GM12878 (cell line): ENCODE measurements around the gene KPNA5. TPM values are rescaled to one million over a fixed set of nuclear protein-coding genes. Genes with fewer than 3 reads are reported as not detected.

Experiments
- ATAC-seq: fragments of 200-7000 bp; cut with Tn5 transposase; 3 replicates; pipeline ENCODE4 v1.9.1; 2020; ENCODE audit warnings: mild to moderate bottlenecking, moderate library complexity
- BruUV-seq: library from RNA; stranded (reverse); fragments of 400-500 nt; replicated peaks from 2 replicates; lab custom pipeline; 2021; lab: Mats Ljungman, UMichigan
- CTCF ChIA-PET: fragments of 300-600 bp; sonication (Branson Sonifier 250); formaldehyde crosslinking; extraction: SDS; loops from one replicate; lab custom pipeline; 2021; ENCODE audit warnings: inconsistent platforms; lab: Yijun Ruan, JAX
- POLR2A ChIA-PET: fragments of 350-600 bp; formaldehyde crosslinking; extraction: SDS; loops from one replicate; lab custom pipeline; 2021; ENCODE audit warnings: inconsistent platforms; lab: Charles Lee
- RAD21 ChIA-PET: fragments of 300-600 bp; sonication (Branson Sonifier 250); formaldehyde crosslinking; loops from one replicate; lab custom pipeline; 2023; ENCODE audit warnings: antibody characterized with exemption; ENCODE audit not compliant: unreplicated experiment; lab: Charles Lee
- SMC1A ChIA-PET: fragments of 300-600 bp; sonication (Branson Sonifier 250); formaldehyde crosslinking; loops from one replicate; lab custom pipeline; 2023; ENCODE audit not compliant: unreplicated experiment, uncharacterized antibody; lab: Charles Lee
- DNase-seq: peaks from one replicate; pipeline ENCODE4 v3.0.0-alpha.2; 2011; ENCODE audit warnings: low read depth, low spot score
- FAIRE-seq: peaks from 3 replicates; lab custom pipeline; 2011; peaks lifted over from hg19 to GRCh38; lab: Jason Lieb, UNC
- H2AFZ ChIP-seq: 2 replicates; pipeline ENCODE4 v1.6.0; 2011; ENCODE audit warnings: low read depth, low read length, control low read depth; ENCODE audit not compliant: control insufficient read depth
- H3K27ac ChIP-seq: 2 replicates; pipeline ENCODE4 v1.5.1; 2011; ENCODE audit warnings: control low read depth; ENCODE audit not compliant: control insufficient read depth, insufficient read depth
- H3K27me3 ChIP-seq, 2 experiments: replicated peaks in 1 of 2; 2 replicates each; pipeline versions ENCODE4 v1.6.0 to v1.6.1; 2011; ENCODE audit warnings: low read length in 1 of 2; ENCODE audit not compliant: control insufficient read depth in 2 of 2, insufficient read depth in 2 of 2
- H3K36me3 ChIP-seq, 2 experiments: 2 replicates each; pipeline ENCODE4 v1.5.1; 2011; ENCODE audit warnings: low read length in 1 of 2; ENCODE audit not compliant: control insufficient read depth in 2 of 2, insufficient read depth in 2 of 2
- H3K4me1 ChIP-seq: 2 replicates; pipeline ENCODE4 v1.6.1; 2011; ENCODE audit warnings: mild to moderate bottlenecking, low read length, moderate library complexity, mixed read lengths; ENCODE audit not compliant: control insufficient read depth, insufficient read depth
- H3K4me2 ChIP-seq: 2 replicates; pipeline ENCODE4 v1.6.0; 2011; ENCODE audit warnings: control low read depth; ENCODE audit not compliant: control insufficient read depth, insufficient read depth
- H3K4me3 ChIP-seq: fragments of 200-600 bp; sonication (generic); 2 replicates; pipeline ENCODE4 v1.5.1; 2016
- H3K79me2 ChIP-seq: 2 replicates; pipeline ENCODE4 v1.6.0; 2011; ENCODE audit warnings: low read length; ENCODE audit not compliant: control insufficient read depth, insufficient read depth
- H3K9ac ChIP-seq: 2 replicates; pipeline ENCODE4 v1.8.0; 2011; ENCODE audit warnings: low read length, control low read depth, mixed read lengths; ENCODE audit not compliant: control insufficient read depth, insufficient read depth
- H3K9me3 ChIP-seq: replicated peaks from 3 replicates; pipeline ENCODE4 v1.5.1; 2011; ENCODE audit warnings: mild to moderate bottlenecking, low read length; ENCODE audit not compliant: control insufficient read depth, insufficient read depth
- H4K20me1 ChIP-seq: 2 replicates; pipeline ENCODE4 v1.6.0; 2011; ENCODE audit not compliant: control insufficient read depth, insufficient read depth
- BRCA1 ChIP-seq: IDR thresholded peaks from 2 replicates; pipeline ENCODE4 v1.6.1; 2011; ENCODE audit warnings: low read depth, low read length, improper control_type of control experiment
- CEBPB ChIP-seq, 2 experiments: fragments of 150-350 bp in 1 of 2; IDR thresholded peaks; 2 replicates each; pipeline ENCODE4 v1.6.1; 2012 to 2014; ENCODE audit warnings: low read depth in 2 of 2, low read length in 2 of 2, borderline replicate concordance in 1 of 2, inconsistent platforms in 1 of 2
- CEBPZ ChIP-seq: fragments of 150-350 bp; IDR thresholded peaks from 2 replicates; pipeline ENCODE4 v1.6.1; 2016; ENCODE audit warnings: low read depth, low read length
- EZH2 ChIP-seq: IDR thresholded peaks from 2 replicates; pipeline ENCODE4 v1.6.1; 2012; ENCODE audit warnings: low read depth, mild to moderate bottlenecking, control low read depth, inconsistent platforms, low read length, borderline replicate concordance; ENCODE audit not compliant: control insufficient read depth
- FOS ChIP-seq: IDR thresholded peaks from 3 replicates; pipeline ENCODE4 v1.6.1; 2011; ENCODE audit warnings: borderline replicate concordance; ENCODE audit not compliant: insufficient read length; ENCODE audit errors: extremely low read depth
- GATAD2B ChIP-seq: fragments of 450-650 bp; conservative IDR thresholded peaks from 2 replicates; pipeline ENCODE4 v1.6.1; 2017; ENCODE audit warnings: low read depth, mild to moderate bottlenecking, moderate library complexity
- HCFC1 ChIP-seq: fragments of 150-350 bp; IDR thresholded peaks from 2 replicates; pipeline ENCODE4 v1.6.1; 2014; ENCODE audit warnings: low read length
- HDAC2 ChIP-seq: fragments of 200-600 bp; sonication (generic); IDR thresholded peaks from 2 replicates; pipeline ENCODE4 v1.6.1; 2017
- HDAC6 ChIP-seq: fragments of 200-600 bp; sonication (generic); IDR thresholded peaks from one replicate; pipeline ENCODE4 v1.8.0; 2017; ENCODE audit warnings: antibody characterized with exemption; ENCODE audit not compliant: unreplicated experiment
- LARP7 ChIP-seq: fragments of 450-650 bp; IDR thresholded peaks from 2 replicates; pipeline ENCODE4 v1.6.1; 2017; ENCODE audit warnings: mild to moderate bottlenecking
- POLR2AphosphoS2 ChIP-seq: IDR thresholded peaks from 2 replicates; pipeline ENCODE4 v1.6.1; 2011; ENCODE audit warnings: low read depth, mild to moderate bottlenecking, low read length, improper control_type of control experiment, moderate library complexity
- STAT1 ChIP-seq: fragments of 450-650 bp; conservative IDR thresholded peaks from 2 replicates; pipeline ENCODE4 v1.6.1; 2014; ENCODE audit warnings: antibody characterized with exemption, mild to moderate bottlenecking
- TCF7 ChIP-seq: IDR thresholded peaks from 2 replicates; pipeline ENCODE4 v1.6.1; 2014; ENCODE audit warnings: antibody characterized with exemption, borderline replicate concordance
- WGBS: methylation state at CpG from one replicate; pipeline ENCODE4 v1.1.6; 2016; ENCODE audit warnings: low lambda C conversion rate; ENCODE audit not compliant: insufficient replicate concordance, insufficient coverage; ENCODE audit errors: missing lambda C conversion rate; 5-methylcytosine and 5-hydroxymethylcytosine counted together
- in situ Hi-C: fragments of 300-500 bp; cut with MboI; formaldehyde crosslinking; loops from 9 replicates; pipeline ENCODE4 v1.14.3; 2018; ENCODE audit warnings: mixed read lengths
- intact Hi-C: fragments of 100-400 bp; cut with micrococcal nuclease; formaldehyde crosslinking; loops from one replicate; pipeline ENCODE4 v1.14.2; 2022; ENCODE audit not compliant: unreplicated experiment
- polyA plus RNA-seq, 11 experiments: library from polyadenylated mRNA; depleted of rRNA in 4 of 11; unstranded in 6 of 11; stranded (reverse) in 5 of 11; fragments of >200 nt; fragmentation: Nextera tagmentation in 4 of 11; fragmentation: Illumina TruSeq in 1 of 11; extraction: Ambion mirVana in 4 of 11; extraction: Trizol in 1 of 11; gene quantifications; 1 replicate in 1 of 11; 2 replicates in 10 of 11; pipeline versions ENCODE4 v1.2.1 to v1.2.3, GENCODE V29; 2011 to 2016; ENCODE audit warnings: inconsistent platforms in 2 of 11, missing spikeins in 2 of 11, low read depth in 1 of 11
- total RNA-seq, 4 experiments: library from RNA; depleted of rRNA in 3 of 4; stranded (reverse); fragments of >200 nt in 3 of 4; fragmentation: Illumina TruSeq in 1 of 4; extraction: Trizol in 1 of 4; gene quantifications; 2 replicates each; pipeline versions ENCODE4 v1.2.1 to v1.2.3, GENCODE V29; 2013 to 2021
- TF ChIP-seq, protein P1 (sequence below): fragments of 450-650 bp; IDR thresholded peaks from 2 replicates; pipeline ENCODE4 v1.6.1; 2017; ENCODE audit warnings: mild to moderate bottlenecking, moderate library complexity
- TF ChIP-seq, protein P2 (sequence below): fragments of 450-650 bp; IDR thresholded peaks from 2 replicates; pipeline ENCODE4 v1.6.1; 2017; ENCODE audit warnings: mild to moderate bottlenecking, low read depth, inconsistent platforms; ENCODE audit not compliant: poor library complexity, severe bottlenecking

Gene KPNA5
- total and polyA plus RNA-seq, 10 of the 15 experiments (the other 5 are each of a cell fraction or from before 2014, with no cell fraction given), result 1.9 to 7.6 (median 4.5) TPM

DNA sequence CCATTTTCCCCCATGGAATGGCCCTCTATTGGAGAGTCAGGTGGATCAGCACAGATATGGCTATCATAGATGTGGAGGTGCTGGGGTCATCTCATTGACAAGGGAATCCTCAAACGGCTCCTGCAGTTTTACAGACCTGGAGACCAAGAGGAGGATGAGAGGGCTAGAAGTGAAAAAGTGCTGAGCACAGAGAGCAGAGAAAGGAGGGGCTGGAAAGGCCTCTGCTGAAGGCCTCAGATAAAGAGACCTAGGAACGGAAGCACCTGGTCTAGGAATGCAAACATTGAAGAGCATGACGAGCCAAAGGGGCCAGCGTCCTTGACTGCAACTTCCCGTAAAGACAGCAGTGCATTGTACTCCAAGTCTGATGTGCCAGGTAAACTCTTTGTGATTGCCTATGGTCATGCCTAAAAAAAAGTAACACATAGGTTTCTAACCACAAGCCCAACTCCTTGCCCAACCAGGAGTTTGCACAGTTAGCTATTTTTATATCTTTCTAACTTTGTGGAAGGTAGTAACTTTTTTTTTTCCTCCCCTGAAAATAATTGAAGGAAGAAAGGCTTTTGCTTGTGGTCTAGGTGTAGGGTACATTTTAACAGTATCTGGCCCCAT lies 49.5 kb upstream of the KPNA5 start:
- ATAC-seq (no peak), FAIRE-seq (no peak), DNase-seq (no peak)
- Histone ChIP-seq H3K27me3 (no peaks in the 10 kb centered on the region), H3K79me2 (no peaks in the 10 kb centered on the region), H3K4me3 (no peak overlapping the region), H4K20me1 (no peaks in the 10 kb centered on the region), H3K4me1 (no peaks in the 10 kb centered on the region), H3K27ac (no peak overlapping the region), H3K9me3 (no peaks in the 10 kb centered on the region), H3K9ac (no peak overlapping the region), H3K4me2 (no peak overlapping the region), H3K36me3 (peaks cover 2 to 3% of the 10 kb centered on the region in 2 experiments; a peak in 3 of 4 replicates), H2AFZ (no peak overlapping the region; the same call in 1 of the 2 replicates)
- ChIA-PET POLR2A (no interaction called here), RAD21 (no interaction called here), CTCF (interaction anchor here (1.4 to 1.7 kb wide), 2 partner anchors 10 to 12 kb away, joined by 4 to 5 read pairs; no protein-coding TSS in a partner anchor), SMC1A (interaction anchor here (1.1 kb wide), 1 partner anchor 90 kb away, joined by 3 read pairs; no protein-coding TSS in a partner anchor)
- in situ Hi-C loops (no loop called here), intact Hi-C loops (no loop called here)
- WGBS, result 76% methylated on average over 5 of the region's 5 CpGs
- no TSS peak for BruUV-seq
- TF ChIP-seq LARP7, result no peak
- TF ChIP-seq BRCA1, result no peak
- TF ChIP-seq HDAC2, result no peak
- TF ChIP-seq STAT1, result no peak
- no peak for TF ChIP-seq GATAD2B
- no peak for TF ChIP-seq HDAC6
- TF ChIP-seq, protein P1, sequence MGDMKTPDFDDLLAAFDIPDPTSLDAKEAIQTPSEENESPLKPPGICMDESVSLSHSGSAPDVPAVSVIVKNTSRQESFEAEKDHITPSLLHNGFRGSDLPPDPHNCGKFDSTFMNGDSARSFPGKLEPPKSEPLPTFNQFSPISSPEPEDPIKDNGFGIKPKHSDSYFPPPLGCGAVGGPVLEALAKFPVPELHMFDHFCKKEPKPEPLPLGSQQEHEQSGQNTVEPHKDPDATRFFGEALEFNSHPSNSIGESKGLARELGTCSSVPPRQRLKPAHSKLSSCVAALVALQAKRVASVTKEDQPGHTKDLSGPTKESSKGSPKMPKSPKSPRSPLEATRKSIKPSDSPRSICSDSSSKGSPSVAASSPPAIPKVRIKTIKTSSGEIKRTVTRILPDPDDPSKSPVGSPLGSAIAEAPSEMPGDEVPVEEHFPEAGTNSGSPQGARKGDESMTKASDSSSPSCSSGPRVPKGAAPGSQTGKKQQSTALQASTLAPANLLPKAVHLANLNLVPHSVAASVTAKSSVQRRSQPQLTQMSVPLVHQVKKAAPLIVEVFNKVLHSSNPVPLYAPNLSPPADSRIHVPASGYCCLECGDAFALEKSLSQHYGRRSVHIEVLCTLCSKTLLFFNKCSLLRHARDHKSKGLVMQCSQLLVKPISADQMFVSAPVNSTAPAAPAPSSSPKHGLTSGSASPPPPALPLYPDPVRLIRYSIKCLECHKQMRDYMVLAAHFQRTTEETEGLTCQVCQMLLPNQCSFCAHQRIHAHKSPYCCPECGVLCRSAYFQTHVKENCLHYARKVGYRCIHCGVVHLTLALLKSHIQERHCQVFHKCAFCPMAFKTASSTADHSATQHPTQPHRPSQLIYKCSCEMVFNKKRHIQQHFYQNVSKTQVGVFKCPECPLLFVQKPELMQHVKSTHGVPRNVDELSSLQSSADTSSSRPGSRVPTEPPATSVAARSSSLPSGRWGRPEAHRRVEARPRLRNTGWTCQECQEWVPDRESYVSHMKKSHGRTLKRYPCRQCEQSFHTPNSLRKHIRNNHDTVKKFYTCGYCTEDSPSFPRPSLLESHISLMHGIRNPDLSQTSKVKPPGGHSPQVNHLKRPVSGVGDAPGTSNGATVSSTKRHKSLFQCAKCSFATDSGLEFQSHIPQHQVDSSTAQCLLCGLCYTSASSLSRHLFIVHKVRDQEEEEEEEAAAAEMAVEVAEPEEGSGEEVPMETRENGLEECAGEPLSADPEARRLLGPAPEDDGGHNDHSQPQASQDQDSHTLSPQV, result no peak
- TF ChIP-seq HCFC1, result no peak
- TF ChIP-seq TCF7, result no peak
- TF ChIP-seq FOS, result no peak
- TF ChIP-seq POLR2AphosphoS2, result no peak
- no peak for TF ChIP-seq CEBPB (IDR thresholded peaks at IDR 0.05; ENCODE audit: borderline replicate concordance in 1 of 2, low read depth in 2 of 2, low read length in 2 of 2)
- TF ChIP-seq, protein P2, sequence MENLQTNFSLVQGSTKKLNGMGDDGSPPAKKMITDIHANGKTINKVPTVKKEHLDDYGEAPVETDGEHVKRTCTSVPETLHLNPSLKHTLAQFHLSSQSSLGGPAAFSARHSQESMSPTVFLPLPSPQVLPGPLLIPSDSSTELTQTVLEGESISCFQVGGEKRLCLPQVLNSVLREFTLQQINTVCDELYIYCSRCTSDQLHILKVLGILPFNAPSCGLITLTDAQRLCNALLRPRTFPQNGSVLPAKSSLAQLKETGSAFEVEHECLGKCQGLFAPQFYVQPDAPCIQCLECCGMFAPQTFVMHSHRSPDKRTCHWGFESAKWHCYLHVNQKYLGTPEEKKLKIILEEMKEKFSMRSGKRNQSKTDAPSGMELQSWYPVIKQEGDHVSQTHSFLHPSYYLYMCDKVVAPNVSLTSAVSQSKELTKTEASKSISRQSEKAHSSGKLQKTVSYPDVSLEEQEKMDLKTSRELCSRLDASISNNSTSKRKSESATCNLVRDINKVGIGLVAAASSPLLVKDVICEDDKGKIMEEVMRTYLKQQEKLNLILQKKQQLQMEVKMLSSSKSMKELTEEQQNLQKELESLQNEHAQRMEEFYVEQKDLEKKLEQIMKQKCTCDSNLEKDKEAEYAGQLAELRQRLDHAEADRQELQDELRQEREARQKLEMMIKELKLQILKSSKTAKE, result no peak
- no peak for TF ChIP-seq CEBPZ
- no peak for TF ChIP-seq EZH2
